Measurements from ENCODE around the gene MVB12B.
"Not testable (repeated sequence)": the region's sequence is repeated elsewhere in the genome, so short reads cannot be mapped to it uniquely, and the experiment has no call there.

The MVB12B gene

DNA sequence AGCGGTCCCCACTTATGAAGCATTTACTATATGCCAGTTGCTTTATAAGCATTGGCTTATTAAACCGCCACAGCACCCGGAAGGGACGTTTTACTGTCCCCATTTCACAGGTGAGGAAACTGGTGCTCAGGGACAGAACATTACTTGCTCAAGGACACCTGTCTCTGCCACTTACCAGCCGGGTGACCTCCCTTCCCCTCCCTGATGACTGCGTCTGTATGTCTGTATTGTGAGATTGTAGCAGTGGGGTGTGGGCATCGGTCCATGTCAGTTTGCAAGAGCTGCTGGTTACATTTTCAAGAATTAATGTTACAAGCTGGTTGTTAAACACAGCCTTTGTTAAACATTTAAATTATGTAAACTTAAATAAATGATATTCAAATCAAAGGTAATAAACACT is 209.5 kb downstream of the MVB12B start:
- Histone ChIP-seq H3K4me2 (ENCODE audit: low read depth, low read length, poor library complexity, severe bottlenecking) (no peak overlapping the region), H3K27ac (ENCODE audit: low read depth, low read length) (no peak overlapping the region), H3K9me2 (replicated peaks; ENCODE audit: insufficient read depth, low read length) (no peaks in the 10 kb centered on the region), H3K27me3 (ENCODE audit: low read length) (no peaks in the 10 kb centered on the region), H2AFZ (ENCODE audit: low read depth, low read length, severe bottlenecking) (no peak overlapping the region), H3K4me3 (ENCODE audit: insufficient read depth, low read length, poor library complexity, severe bottlenecking) (no peak overlapping the region), H4K20me1 (ENCODE audit: low read depth, low read length) (no peaks in the 10 kb centered on the region), H3K9ac (ENCODE audit: low read length) (no peak overlapping the region), H3K9me3 (ENCODE audit: insufficient read depth, low read length) (no peaks in the 10 kb centered on the region), H3F3A (ENCODE audit: insufficient read depth) (no peaks in the 10 kb centered on the region), H3K79me2 (ENCODE audit: insufficient read depth, low read length) (no peaks in the 10 kb centered on the region), H3K36me3 (ENCODE audit: low read length) (no peaks in the 10 kb centered on the region)
- TF ChIP-seq, protein P1, sequence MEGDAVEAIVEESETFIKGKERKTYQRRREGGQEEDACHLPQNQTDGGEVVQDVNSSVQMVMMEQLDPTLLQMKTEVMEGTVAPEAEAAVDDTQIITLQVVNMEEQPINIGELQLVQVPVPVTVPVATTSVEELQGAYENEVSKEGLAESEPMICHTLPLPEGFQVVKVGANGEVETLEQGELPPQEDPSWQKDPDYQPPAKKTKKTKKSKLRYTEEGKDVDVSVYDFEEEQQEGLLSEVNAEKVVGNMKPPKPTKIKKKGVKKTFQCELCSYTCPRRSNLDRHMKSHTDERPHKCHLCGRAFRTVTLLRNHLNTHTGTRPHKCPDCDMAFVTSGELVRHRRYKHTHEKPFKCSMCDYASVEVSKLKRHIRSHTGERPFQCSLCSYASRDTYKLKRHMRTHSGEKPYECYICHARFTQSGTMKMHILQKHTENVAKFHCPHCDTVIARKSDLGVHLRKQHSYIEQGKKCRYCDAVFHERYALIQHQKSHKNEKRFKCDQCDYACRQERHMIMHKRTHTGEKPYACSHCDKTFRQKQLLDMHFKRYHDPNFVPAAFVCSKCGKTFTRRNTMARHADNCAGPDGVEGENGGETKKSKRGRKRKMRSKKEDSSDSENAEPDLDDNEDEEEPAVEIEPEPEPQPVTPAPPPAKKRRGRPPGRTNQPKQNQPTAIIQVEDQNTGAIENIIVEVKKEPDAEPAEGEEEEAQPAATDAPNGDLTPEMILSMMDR (IDR thresholded peaks at IDR 0.05; ENCODE audit: insufficient read depth, low read length, poor library complexity, severe bottlenecking), result no peak
- no peak for TF ChIP-seq EZH2phosphoT487 (conservative IDR thresholded peaks at IDR 0.05; ENCODE audit: low read length)

DNA sequence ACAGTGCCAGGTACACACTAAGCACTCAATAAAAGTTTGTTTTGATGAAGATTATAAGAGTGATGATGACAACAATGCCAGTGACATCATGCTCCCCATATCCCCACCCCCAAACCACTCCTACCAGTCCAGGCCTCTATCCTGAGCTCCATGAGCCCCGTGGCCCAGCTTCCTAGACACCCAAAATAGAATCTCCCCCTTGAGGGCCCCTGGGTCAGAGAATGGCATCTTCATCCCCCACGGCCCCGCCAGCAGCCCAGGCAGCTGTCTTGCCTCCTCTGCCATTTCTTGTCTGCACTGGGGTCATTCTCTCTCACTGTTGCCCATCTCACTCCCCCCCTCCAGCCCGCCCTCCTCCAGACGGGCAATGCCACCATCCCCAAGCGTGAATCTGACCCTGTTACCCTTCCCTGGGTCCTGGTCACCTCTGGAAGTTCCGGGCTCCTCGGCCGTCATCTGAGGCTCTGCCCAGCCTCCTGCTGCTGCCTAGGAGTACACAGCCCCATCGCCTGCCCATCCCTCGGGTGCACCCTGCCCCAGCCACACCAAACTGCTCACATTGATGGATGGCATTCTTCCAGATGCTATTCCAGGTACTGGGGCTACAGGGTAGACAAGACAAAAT is 210.3 kb downstream of the MVB12B start:
- H3K9me3 ChIP-seq (ENCODE audit: insufficient read depth, low read length), result no peaks in the 10 kb centered on the region
- no peaks in the 10 kb centered on the region for H3K79me2 ChIP-seq (ENCODE audit: insufficient read depth, low read length)
- no peaks in the 10 kb centered on the region for H4K20me1 ChIP-seq (ENCODE audit: low read depth, low read length)
- H3K36me3 ChIP-seq (ENCODE audit: low read length), result no peaks in the 10 kb centered on the region
- H3K27ac ChIP-seq (ENCODE audit: low read depth, low read length), result no peak overlapping the region
- H3K27me3 ChIP-seq (ENCODE audit: low read length), result no peaks in the 10 kb centered on the region
- H2AFZ ChIP-seq (ENCODE audit: low read depth, low read length, severe bottlenecking), result no peak overlapping the region
- no peak overlapping the region for H3K4me3 ChIP-seq (ENCODE audit: insufficient read depth, low read length, poor library complexity, severe bottlenecking)
- no peaks in the 10 kb centered on the region for H3F3A ChIP-seq (ENCODE audit: insufficient read depth)
- TF ChIP-seq, protein P1 (IDR thresholded peaks at IDR 0.05; ENCODE audit: insufficient read depth, low read length, poor library complexity, severe bottlenecking), result no peak
- TF ChIP-seq EZH2phosphoT487 (conservative IDR thresholded peaks at IDR 0.05; ENCODE audit: low read length), result no peak
- no peak overlapping the region for H3K4me2 ChIP-seq (ENCODE audit: low read depth, low read length, poor library complexity, severe bottlenecking)
- H3K9me2 ChIP-seq (replicated peaks; ENCODE audit: insufficient read depth, low read length), result no peaks in the 10 kb centered on the region
- no peak overlapping the region for H3K9ac ChIP-seq (ENCODE audit: low read length)

DNA sequence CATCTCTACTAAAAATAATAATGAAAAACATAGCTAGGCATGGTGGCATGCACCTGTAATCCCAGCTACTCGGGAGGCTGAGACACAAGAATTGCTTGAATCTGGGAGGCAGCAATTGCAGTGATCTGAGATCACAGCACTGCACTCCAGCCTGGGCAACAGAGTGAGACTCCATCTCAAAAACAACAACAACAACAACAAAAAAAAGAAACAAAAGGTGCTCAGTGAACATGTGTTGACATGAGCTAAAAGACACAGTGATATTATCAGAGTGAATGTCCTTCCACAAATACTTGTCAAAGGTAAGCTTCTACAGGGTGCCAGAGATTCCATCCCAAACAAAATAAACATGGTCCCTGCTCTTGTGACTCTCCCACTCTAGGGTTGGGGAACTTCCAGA is 211.9 kb downstream of the MVB12B start:
- Histone ChIP-seq H3K9me2 (replicated peaks; ENCODE audit: insufficient read depth, low read length) (no peaks in the 10 kb centered on the region), H3K27me3 (ENCODE audit: low read length) (no peaks in the 10 kb centered on the region), H3K27ac (ENCODE audit: low read depth, low read length) (no peak overlapping the region), H4K20me1 (ENCODE audit: low read depth, low read length) (no peaks in the 10 kb centered on the region), H3K4me2 (ENCODE audit: low read depth, low read length, poor library complexity, severe bottlenecking) (no peak overlapping the region), H3K9me3 (ENCODE audit: insufficient read depth, low read length) (no peaks in the 10 kb centered on the region), H3K4me3 (ENCODE audit: insufficient read depth, low read length, poor library complexity, severe bottlenecking) (no peak overlapping the region), H3K9ac (ENCODE audit: low read length) (no peak overlapping the region), H2AFZ (ENCODE audit: low read depth, low read length, severe bottlenecking) (no peak overlapping the region), H3F3A (ENCODE audit: insufficient read depth) (no peaks in the 10 kb centered on the region), H3K79me2 (ENCODE audit: insufficient read depth, low read length) (no peaks in the 10 kb centered on the region), H3K36me3 (ENCODE audit: low read length) (no peaks in the 10 kb centered on the region)
- no peak for TF ChIP-seq EZH2phosphoT487 (conservative IDR thresholded peaks at IDR 0.05; ENCODE audit: low read length)
- TF ChIP-seq, protein P1 (IDR thresholded peaks at IDR 0.05; ENCODE audit: insufficient read depth, low read length, poor library complexity, severe bottlenecking), result no peak

DNA sequence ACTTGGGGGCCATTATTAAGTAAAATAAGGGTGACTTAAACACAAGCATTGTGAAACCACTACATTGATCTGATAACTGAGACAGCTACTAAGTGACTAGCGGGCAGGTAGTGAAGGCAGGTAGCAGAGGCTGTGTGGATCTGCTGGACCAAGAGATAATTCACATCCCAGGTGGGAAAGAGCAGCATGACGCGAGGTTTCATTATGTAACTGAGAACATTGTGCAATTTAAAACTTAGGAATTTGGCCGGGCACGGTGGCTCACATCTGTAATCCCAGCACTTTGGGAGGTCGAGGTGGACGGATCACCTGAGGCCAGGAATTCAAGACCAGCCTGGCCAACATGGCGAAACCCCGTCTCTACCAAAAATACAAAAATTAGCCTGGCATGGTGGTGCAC is 213.8 kb downstream of the MVB12B start:
- not testable (repeated sequence) for H3K27me3 ChIP-seq (ENCODE audit: low read length); H3K9me3 ChIP-seq (ENCODE audit: insufficient read depth, low read length); H3K79me2 ChIP-seq (ENCODE audit: insufficient read depth, low read length); H4K20me1 ChIP-seq (ENCODE audit: low read depth, low read length); H3K9me2 ChIP-seq (replicated peaks; ENCODE audit: insufficient read depth, low read length); H3K9ac ChIP-seq (ENCODE audit: low read length); H3K36me3 ChIP-seq (ENCODE audit: low read length); H3K27ac ChIP-seq (ENCODE audit: low read depth, low read length); H3K4me2 ChIP-seq (ENCODE audit: low read depth, low read length, poor library complexity, severe bottlenecking); H3F3A ChIP-seq (ENCODE audit: insufficient read depth); H3K4me3 ChIP-seq (ENCODE audit: insufficient read depth, low read length, poor library complexity, severe bottlenecking); H2AFZ ChIP-seq (ENCODE audit: low read depth, low read length, severe bottlenecking)

All from SU-DHL-6 (cell line).